GM19397 (cell line): Measurements from ENCODE around the gene ZBTB49.

Experiments
- ATAC-seq: cut with Tn5 transposase; IDR thresholded peaks from one replicate; pipeline ENCODE4 v1.9.1; 2021; ENCODE audit warnings: mild to moderate bottlenecking, moderate library complexity; ENCODE audit not compliant: unreplicated experiment

Gene ZBTB49

DNA sequence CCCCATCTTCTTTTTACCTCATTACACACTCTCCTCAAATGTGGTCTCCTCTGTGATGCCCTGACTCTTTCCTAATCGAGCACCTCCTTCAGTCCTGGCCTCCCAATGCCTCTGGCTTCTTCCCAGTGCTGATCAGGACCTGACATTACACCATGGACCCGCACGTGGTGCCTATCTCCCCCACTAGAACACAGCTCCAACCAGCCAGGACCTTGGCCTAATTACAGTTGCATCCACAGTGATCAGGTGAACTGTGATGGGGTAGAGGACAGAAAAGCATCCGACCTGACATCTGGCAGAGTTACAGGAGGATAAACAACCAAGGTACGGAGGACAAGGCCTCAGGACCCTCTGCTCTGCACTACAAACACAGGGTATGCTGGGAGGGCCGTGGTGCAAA, 12.5 kb upstream of the ZBTB49 start:
- no peak for ATAC-seq

DNA sequence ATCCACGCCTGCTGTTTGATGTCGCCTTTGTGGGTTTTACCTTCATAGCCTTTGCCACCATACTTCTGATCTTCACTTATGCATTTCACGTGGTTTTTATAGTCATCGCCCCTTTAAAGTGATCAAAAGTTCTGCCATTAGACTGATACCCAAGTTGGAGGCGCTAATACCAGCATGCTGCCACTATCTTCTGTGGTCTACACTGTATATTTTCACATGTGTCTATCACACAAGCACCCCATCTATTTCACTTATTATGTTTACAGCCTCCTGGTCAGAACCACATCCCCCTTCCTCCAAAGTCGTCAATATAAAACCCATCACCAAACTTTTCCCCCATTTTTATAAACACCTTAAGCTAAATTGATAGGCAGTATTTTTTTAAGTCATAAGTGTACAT, 8.3 kb upstream of the ZBTB49 start:
- ATAC-seq = no peak

DNA sequence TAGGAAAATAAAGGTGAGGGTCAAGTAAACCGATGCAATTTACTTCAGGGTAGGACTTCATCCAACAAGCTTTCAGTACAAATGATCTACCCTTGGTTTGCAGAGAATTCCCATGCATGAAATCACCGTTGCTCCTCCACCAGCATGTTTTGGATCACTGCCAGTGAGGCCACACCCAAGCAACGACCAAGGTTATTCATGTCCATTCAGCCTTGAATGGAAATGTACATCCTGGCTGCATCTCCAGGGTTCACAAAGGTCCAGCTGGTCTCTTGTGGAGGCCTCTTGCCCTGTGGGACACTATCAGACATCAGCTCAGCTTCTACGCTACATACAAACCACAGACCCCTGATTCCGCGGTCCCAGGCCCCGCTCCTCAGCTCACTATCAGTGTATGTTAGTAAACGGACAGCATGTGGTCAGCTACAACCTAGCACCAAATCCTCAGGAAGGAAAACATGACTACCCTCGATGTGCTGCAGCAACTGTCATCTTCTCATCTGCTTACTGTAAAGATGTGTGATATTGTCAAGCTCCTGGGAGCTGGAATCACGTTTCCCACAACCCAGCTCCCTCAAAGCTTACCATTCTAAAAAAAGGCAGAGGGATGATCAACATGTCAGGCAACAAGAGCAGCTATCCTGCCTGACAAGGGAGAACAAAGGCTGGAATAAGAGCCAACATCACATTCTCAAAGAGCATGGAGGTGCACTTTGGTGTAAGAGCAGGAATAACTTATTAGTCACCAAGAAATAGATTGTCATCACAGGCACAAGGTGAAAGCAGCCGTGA, 5.0 kb upstream of the ZBTB49 start:
- no peak for ATAC-seq

DNA sequence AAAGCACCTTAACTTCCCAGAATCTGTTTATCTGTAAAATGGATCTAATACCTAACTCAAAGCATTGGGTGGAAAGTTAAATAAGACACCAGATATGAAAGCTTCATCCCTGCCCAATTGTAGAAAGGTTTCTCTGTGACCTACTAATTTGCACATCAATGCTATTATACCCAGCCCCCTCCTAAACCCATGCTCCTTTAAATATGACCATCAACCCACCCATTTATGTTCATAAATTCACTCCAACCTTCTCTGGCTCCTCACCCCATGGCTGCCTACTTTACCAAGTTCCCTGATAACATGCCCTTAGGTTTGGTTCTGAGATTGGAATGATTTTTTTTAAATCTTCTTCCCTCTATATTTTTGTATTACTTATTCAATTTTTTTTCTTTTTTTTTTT, 2.0 kb upstream of the ZBTB49 start:
- ATAC-seq = no peak

DNA sequence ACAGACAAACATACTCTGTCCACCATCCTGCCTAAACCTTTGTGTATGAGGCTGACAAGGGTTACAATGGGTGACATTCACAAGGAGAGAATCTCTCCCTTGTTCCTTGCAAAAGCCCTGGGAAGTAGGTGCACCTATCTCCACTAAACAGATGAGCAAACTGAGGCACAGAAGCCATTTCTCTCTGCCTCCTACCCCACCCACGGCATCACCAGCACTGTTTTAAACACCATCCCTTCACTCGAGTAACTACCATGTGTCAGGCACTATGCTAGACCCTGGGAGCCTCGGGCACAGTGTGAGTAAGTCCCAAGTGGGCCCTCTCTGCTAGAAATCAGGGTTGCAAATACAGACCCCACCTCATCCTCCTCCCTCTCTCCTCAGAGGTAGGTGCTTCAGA, 996 bp upstream of the ZBTB49 start:
- ATAC-seq = no peak

DNA sequence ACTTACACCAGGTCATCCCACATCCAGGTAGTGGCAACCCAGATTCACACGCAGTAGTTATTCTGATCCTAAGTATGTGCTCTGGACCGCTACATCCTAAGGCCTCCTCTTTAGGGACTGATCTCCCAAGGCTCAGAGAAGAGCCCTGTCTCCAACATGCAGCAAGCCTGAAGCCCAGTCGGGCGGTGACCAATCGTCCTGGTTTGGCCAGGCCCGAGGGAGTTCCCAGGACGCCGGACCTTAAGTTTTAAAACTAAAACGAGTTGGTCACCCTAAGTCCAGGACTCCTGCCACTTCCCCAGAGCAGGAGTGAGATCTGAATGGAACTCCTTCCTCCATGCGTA, 482 bp upstream of the ZBTB49 start:
- ATAC-seq = peak; percentile 6

DNA sequence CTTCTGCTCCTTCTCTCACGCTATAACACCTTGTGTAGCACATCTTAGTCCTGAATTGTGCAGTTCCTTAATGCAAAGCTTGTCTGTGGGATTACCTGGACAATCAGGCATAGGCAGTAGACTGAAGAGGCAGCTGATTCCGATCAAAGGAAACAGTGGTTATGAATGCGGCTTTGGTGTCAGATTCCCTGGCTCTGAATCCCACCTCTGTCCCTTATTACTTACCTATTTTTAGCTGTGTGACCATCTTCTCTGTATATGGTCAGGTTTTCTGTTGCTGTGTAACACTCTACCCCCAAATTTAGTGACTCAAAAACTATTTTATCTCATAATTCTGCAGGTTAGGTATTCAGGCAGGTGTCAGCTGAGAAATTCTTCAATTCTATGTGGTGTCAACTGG, 3.2 kb downstream of the ZBTB49 start:
- no peak for ATAC-seq

DNA sequence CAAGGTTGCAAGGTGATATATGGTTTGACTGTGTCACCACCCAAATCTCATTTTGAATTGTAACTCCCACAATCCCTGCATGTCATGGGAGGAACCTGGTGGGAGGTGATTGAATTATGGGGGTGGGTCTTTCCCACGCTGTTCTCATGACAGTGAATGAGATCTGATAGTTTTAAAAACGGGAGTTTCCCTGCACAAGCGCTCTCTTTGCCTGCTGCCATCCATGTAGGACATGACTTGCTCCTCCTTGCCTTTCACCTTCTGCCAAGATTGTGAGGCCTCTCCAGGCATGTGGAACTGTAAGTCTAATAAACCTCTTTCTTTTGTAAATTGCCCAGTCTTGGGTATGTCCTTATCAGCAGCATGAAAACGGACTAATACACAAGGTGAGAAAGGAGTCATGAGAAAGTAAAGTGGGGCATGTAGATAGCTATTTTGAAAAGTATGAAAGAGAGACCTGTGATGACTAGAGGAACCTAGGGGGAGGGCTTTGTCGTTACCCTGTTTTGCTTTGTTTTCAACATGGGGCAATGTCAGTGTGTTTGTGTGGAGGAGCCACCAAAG, 6.3 kb downstream of the ZBTB49 start:
- ATAC-seq = no peak

DNA sequence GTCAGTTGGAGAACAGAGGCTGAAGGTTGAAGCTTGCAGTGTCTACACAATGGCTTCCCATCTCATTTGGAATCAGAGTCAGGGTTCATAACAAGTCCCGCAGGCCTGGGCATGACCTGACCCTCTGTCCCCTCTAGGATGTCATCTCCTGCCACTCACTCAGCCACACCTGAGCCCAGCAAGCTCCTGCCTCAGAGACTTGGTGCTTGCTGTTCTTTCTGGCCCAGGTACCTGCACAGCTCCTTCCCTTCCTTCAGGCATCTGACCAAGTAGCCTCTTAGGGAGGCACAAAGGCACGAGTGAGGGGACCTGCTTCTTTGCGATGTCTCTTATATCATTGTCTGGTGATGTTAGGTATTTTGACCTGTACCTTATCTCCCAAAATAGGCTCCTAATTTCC, 9.0 kb downstream of the ZBTB49 start:
- no peak for ATAC-seq

DNA sequence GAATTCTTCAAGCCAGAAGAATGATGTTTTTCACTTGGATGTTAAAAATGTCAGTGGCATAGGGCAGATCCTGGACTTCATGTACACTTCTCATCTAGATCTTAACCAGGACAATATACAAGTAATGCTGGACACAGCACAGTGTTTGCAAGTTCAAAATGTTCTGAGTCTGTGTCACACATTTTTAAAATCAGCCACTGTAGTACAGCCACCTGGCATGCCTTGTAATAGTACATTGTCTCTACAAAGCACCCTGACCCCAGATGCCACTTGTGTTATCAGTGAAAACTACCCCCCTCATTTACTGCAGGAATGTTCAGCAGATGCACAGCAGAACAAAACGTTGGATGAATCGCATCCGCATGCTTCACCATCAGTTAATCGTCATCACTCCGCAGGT, 11.9 kb downstream of the ZBTB49 start:
- ATAC-seq = no peak

DNA sequence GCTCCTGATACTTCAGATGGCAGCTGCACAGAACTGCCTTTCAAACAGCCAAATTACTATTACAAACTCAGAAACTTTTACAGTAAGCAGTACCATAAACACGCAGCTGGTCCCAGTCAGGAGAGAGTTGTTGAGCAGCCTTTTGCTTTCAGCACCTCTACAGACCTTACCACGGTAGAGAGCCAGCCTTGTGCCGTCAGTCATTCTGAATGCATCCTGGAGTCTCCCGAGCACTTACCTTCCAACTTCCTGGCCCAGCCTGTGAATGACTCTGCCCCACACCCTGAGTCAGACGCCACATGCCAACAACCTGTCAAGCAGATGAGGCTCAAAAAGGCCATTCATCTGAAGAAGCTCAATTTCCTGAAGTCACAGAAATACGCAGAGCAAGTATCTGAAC, 12.4 kb downstream of the ZBTB49 start:
- ATAC-seq = no peak

DNA sequence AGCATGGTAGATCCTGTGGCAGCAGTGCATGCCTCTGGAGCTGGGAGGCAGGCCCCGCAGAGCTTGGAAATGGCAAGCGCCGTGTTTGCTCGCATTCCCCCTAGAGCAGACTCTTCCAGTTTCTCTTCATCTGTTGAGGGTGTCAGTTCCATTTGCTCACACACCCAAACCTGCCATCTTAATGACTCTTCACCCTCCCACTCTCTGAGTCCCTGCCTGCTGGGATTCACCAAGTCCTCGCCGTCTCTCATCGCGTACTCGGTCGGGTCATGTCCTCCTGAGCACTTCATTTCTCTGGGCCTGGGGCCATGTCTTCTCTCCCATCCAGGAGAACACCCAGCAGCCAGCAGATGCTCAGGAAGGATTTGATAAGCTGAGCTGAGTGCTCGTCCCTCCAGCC, 16.9 kb downstream of the ZBTB49 start:
- ATAC-seq = no peak

DNA sequence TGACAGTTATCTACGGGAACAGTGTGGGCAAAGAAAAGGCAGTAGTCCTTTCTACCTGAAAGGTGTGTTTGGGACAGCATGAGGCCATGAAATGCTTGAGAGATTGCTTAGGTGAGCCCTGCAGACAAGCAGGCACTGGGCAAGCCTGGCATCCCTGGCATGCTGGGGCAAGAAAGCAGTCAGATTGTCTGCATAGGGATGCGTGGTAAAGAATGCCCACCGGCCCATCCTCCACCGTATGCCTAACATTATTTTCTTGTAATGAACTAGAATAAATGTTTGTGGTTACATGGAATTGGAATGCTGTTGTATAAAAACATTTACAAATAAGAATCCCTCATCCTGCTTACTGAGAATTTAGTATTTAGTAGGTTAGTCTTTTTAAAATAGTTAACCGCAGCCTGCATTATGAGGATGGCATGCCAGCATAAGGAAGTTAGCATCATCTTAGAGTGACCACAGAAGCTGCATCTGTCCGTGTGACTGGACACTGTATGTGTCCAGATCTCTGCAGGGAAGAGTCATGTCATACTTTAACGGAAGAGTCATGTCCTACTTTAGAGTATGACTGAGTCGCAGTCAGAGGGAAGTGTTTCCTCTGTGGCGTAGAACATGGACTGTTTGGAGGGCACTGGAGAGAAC, 18.9 kb downstream of the ZBTB49 start:
- ATAC-seq = no peak

DNA sequence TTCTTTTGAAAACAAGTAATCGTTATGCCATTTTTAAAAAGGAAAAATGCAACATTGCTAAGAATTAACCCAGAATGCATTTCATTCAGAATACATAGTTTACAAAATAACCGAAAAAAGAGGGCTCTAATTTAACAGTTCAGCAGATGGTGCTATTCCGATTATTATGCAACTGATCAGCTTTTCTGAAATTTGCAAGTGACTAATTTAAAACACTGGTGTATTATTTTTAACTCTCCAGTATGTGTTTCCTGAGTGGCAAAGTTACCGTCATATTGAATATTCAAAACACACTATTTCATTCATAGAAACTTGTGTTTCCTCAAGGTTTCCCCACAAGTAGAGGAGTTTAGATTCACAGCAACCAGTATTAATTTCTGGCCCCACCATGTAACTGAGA, 21.1 kb downstream of the ZBTB49 start:
- ATAC-seq = no peak

DNA sequence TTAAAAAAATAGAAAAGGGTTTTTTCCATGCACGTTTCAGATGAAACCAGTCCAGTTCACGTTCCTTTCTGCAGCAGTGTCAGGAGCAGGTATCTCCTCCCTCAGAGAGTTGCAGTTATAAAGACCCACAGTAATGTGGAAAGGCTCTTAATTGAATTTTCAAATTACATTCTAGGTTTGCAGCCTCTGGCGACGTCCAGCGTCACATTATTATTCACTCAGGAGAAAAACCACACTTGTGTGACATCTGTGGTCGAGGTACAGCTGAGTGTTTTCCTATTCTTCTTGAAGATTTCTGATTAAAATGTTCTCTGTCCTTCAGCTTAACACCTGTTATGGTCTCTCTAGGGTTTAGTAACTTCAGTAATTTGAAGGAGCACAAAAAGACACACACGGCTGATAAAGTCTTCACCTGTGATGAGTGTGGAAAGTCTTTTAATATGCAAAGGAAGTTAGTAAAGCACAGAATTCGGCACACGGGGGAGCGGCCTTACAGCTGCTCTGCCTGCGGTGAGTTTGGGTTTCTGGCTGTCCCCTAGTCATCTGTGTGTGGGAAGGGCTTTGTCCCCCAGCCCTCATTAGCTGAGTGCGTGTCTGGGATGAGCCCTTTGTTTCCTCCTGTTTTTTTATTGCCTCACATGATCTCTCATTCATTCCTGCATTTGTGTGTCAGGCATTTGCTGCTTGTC, 25.6 kb downstream of the ZBTB49 start:
- ATAC-seq = no peak

DNA sequence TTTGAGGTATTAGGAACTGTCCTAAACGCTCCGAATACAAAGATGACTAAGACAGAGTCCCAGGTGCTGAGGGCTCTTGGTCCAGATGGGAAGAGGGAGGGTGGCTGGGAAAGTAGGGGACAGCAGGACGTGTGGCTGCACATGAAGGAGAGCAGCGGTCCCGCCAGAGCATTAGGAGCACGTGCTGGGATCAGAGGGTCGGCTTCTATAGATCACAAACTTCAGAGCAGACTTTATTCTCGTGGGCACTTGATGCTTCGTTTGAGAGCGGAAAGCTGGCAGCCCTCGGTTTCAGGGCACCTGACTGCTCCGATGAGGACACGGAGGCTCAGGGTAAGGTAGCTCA, 26.1 kb downstream of the ZBTB49 start:
- no peak for ATAC-seq

DNA sequence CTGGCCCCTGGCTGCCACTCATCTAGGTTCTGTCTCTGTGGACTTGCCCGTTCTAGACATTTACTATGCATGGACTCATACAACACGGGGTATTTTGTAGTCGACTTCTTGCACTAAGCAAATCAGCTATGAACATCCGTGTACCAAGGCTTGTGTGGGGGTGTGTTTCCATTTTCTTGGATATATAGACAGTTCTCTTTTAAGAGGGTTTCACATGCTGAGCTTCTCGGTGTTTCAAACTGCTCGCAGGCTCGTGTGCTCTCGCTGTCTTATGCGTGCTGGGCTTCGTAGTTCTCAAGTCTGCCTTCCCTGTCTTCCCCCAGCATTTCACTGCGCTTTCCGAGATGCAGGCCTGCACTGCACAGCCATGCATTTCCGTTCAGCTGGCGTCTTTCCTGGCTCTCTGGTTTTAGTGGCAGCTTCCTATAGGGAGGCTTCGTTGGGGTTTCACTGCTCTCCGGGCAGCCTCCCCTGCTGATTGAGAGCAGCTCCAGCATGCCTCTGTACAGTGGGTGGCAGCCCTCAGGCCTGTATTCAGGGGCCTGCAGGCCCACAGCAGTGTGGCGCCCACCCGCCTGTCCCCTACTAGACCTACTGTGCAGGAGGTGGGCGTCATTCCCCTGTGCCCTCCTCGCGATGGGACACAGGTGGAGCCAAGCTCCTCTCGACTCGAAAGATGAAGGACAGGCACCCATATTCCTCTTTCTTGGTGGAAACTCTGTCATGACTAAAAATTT, 27.6 kb downstream of the ZBTB49 start:
- no peak for ATAC-seq

DNA sequence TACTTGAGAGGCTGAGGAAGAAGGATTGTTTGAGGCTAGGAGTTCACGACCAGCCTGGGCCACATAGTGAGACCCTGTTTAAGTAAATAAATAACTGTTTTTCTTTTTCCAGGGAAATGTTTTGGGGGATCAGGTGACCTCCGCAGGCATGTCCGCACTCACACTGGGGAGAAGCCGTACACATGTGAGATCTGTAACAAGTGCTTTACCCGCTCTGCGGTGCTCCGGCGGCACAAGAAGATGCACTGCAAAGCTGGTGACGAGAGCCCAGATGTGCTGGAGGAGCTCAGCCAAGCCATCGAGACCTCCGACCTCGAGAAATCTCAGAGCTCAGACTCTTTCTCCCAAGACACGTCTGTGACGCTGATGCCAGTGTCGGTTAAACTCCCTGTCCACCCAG, 30.5 kb downstream of the ZBTB49 start:
- ATAC-seq = no peak

DNA sequence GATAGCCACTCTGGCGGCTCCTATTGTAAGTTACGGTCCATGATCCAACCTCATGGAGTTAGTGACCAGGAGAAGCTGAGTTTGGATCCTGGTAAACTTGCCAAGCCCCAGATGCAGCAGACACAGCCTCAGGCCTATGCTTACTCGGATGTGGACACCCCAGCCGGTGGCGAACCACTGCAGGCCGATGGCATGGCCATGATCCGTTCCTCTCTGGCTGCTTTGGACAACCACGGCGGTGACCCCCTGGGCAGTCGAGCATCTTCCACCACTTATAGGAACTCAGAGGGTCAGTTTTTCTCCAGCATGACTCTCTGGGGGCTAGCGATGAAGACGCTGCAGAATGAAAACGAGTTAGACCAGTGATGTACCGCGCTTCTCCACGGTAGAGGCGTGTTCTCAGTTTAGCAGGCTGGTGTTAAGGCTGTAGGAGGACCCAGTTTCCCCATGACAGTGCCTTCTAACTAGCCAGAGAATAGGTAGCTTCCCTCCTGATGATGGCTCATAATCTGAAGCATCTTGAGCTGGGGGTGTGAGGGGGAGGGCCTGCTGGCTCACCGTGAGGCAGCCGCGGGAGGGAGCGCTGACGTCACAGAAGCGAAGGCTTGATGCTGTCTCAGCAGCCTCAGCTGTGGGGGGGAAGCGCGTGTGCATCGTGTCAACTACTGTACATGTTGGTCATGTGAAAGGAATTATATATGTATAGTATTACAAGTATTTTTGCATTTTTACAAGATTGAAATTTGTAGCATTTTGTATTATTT, 31.1 kb downstream of the ZBTB49 start:
- no peak for ATAC-seq

DNA sequence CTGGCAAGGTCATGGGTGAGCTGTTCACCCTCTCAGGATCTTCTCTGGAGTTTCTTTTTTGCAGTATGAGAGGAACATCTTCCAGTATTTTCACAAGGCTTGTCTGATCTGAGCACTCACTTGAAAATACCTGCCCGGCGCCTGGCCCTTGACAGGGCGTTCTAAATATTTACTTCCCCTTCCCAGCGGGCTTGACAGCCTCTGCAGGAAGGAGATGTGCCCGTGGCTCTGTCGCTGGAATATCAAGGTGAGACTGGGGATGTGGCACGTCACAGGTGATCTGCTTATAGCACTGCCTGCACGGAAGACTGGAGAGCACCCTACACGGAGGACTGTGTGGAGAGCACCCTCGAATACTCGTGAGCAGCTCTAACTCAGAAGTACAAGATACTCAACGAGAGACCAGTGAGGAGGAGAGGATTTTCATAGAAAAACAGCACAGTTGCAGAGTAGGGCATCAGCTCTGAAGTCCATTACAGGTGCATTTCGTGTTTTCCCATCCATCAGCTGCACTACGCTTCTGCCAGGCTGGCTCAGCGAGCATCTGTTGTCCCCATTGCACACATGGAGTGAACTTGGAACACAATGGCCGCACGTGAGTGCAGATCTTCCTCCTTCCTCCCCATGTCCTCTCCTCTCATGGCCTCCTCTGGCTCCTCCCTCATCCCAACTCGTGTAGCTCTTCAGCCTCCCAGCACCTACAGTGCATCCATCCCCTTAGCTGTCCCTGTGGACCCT, 32.1 kb downstream of the ZBTB49 start:
- ATAC-seq = no peak
